Hepatocyte (in vitro differentiated cells): ENCODE data around the gene MYH4. TPM values are rescaled to one million over a fixed set of nuclear protein-coding genes. Genes with fewer than 3 reads are reported as not detected.

ENCODE experiments used
- DNase-seq: peaks from one replicate; pipeline ENCODE4 v3.0.0-alpha.2; 2016; ENCODE audit warnings: low spot score
- H2AFZ ChIP-seq: fragments of 200-600 bp; sonication (generic); 2 replicates; pipeline ENCODE4 v1.6.0; 2016; ENCODE audit warnings: antibody characterized with exemption, mild to moderate bottlenecking
- H3K27ac ChIP-seq: fragments of 200-600 bp; sonication (generic); 2 replicates; pipeline ENCODE4 v1.5.1; 2016; ENCODE audit warnings: mild to moderate bottlenecking
- H3K27me3 ChIP-seq: fragments of 200-600 bp; sonication (generic); 2 replicates; pipeline ENCODE4 v1.6.1; 2016
- H3K36me3 ChIP-seq: fragments of 200-600 bp; sonication (generic); replicated peaks from 2 replicates; pipeline ENCODE4 v1.5.1; 2016; ENCODE audit warnings: low read depth; ENCODE audit not compliant: insufficient read depth
- H3K4me1 ChIP-seq: fragments of 200-600 bp; sonication (generic); 2 replicates; pipeline ENCODE4 v1.5.1; 2016; ENCODE audit warnings: mild to moderate bottlenecking, moderate library complexity; ENCODE audit not compliant: insufficient read depth
- H3K4me2 ChIP-seq: fragments of 200-600 bp; sonication (generic); 2 replicates; pipeline ENCODE4 v1.6.0; 2016
- H3K4me3 ChIP-seq: fragments of 200-600 bp; sonication (generic); 2 replicates; pipeline ENCODE4 v1.5.1; 2016; ENCODE audit warnings: mild to moderate bottlenecking
- H3K79me2 ChIP-seq: fragments of 200-600 bp; sonication (generic); 2 replicates; pipeline ENCODE4 v1.6.0; 2017; ENCODE audit warnings: mild to moderate bottlenecking
- H3K9me2 ChIP-seq: fragments of 200-600 bp; sonication (generic); replicated peaks from 2 replicates; pipeline ENCODE4 v1.6.0; 2017; ENCODE audit warnings: mild to moderate bottlenecking; ENCODE audit not compliant: insufficient read depth
- H3K9me3 ChIP-seq: fragments of 200-600 bp; sonication (generic); 2 replicates; pipeline ENCODE4 v1.5.1; 2016; ENCODE audit warnings: low read depth, mild to moderate bottlenecking
- H4K20me1 ChIP-seq: fragments of 200-600 bp; sonication (generic); 2 replicates; pipeline ENCODE4 v1.6.0; 2016; ENCODE audit warnings: mild to moderate bottlenecking; ENCODE audit not compliant: insufficient read depth, poor library complexity, severe bottlenecking
- EZH2 ChIP-seq: fragments of 200-600 bp; sonication (generic); IDR thresholded peaks from 2 replicates; pipeline ENCODE4 v1.6.1; 2016; ENCODE audit warnings: antibody characterized with exemption, mild to moderate bottlenecking, borderline replicate concordance
- EZH2phosphoT487 ChIP-seq: fragments of 200-600 bp; sonication (generic); IDR thresholded peaks from one replicate; pipeline ENCODE4 v1.6.1; 2018; ENCODE audit warnings: antibody characterized with exemption, mild to moderate bottlenecking, low read depth, moderate library complexity; ENCODE audit not compliant: unreplicated experiment, severe bottlenecking
- WGBS: methylation state at CpG from one replicate; pipeline ENCODE4 v1.1.6; 2016; ENCODE audit warnings: low lambda C conversion rate; ENCODE audit errors: missing lambda C conversion rate; 5-methylcytosine and 5-hydroxymethylcytosine counted together
- polyA plus RNA-seq: library from polyadenylated mRNA; unstranded; fragments of >200 nt; fragmentation: Nextera tagmentation; extraction: Ambion mirVana; gene quantifications from 2 replicates; pipeline ENCODE4 v1.2.1, GENCODE V29; 2016
- total RNA-seq: library from RNA; depleted of rRNA; stranded (reverse); fragments of >200 nt; gene quantifications from 2 replicates; pipeline ENCODE4 v1.2.3, GENCODE V29; 2014
- TF ChIP-seq, protein P1 (sequence below): fragments of 200-600 bp; sonication (generic); IDR thresholded peaks from 2 replicates; pipeline ENCODE4 v1.5.1; 2016; ENCODE audit warnings: antibody characterized with exemption, mild to moderate bottlenecking; ENCODE audit not compliant: poor library complexity

The MYH4 gene
- total and polyA plus RNA-seq, 2 experiments from 2014 or later = 2.1 to 4.8 TPM

DNA sequence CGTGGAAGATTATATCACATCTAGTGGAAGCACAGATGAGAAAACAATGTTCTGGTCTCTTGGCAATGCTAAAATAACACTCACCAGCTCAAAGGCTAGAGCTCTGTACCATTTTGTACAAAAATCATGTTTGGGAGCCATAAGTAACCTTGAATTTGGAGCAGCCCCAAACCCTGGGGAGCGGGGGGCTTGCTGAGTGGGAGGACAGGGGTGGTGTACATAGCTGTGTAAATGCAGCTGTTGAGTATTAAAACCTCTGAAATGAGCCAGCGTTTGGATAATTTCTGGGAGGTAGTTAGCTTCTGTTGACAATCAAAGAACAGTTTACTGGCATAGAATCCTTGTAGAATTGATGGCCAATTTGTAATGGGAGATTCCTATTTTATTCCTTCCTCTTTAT lies 51.9 kb downstream of the MYH4 start:
- no peaks in the 10 kb centered on the region for H3K9me2 ChIP-seq
- no peak overlapping the region for H3K4me3 ChIP-seq
- DNase-seq = no peak
- no peaks in the 10 kb centered on the region for H3K79me2 ChIP-seq
- no peaks in the 10 kb centered on the region for H3K36me3 ChIP-seq
- no peak overlapping the region for H3K27ac ChIP-seq
- no peaks in the 10 kb centered on the region for H4K20me1 ChIP-seq
- H3K4me2 ChIP-seq = no peak overlapping the region
- TF ChIP-seq EZH2phosphoT487 (no peak), EZH2 (no peak)
- TF ChIP-seq, protein P1, sequence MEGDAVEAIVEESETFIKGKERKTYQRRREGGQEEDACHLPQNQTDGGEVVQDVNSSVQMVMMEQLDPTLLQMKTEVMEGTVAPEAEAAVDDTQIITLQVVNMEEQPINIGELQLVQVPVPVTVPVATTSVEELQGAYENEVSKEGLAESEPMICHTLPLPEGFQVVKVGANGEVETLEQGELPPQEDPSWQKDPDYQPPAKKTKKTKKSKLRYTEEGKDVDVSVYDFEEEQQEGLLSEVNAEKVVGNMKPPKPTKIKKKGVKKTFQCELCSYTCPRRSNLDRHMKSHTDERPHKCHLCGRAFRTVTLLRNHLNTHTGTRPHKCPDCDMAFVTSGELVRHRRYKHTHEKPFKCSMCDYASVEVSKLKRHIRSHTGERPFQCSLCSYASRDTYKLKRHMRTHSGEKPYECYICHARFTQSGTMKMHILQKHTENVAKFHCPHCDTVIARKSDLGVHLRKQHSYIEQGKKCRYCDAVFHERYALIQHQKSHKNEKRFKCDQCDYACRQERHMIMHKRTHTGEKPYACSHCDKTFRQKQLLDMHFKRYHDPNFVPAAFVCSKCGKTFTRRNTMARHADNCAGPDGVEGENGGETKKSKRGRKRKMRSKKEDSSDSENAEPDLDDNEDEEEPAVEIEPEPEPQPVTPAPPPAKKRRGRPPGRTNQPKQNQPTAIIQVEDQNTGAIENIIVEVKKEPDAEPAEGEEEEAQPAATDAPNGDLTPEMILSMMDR = no peak
- WGBS = 63% methylated on average over 3 of the region's 3 CpGs
- no peak overlapping the region for H2AFZ ChIP-seq
- H3K9me3 ChIP-seq = no peaks in the 10 kb centered on the region
- no peaks in the 10 kb centered on the region for H3K4me1 ChIP-seq
- no peaks in the 10 kb centered on the region for H3K27me3 ChIP-seq

DNA sequence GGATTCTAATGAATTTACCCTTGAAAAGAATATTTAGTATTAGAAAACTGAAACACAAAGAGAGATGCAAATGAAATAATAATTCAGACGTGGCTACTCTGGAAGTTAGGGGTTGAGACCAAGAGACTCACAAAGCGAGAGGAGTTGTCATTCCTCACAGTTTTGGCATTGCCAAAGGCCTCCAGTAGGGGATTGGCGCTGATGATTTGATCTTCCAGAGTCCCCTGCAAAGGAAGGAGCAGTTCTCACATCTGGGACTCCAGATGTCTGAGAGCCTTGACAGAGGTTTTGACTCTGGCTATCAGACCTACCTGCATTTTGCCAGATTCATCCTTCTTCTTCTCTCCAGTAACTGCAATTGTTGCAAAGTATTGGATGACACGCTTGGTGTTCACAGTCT lies 54.2 kb downstream of the MYH4 start:
- TF ChIP-seq EZH2 = no peak
- TF ChIP-seq, protein P1 = no peak
- TF ChIP-seq EZH2phosphoT487 = no peak
- no peaks in the 10 kb centered on the region for H3K79me2 ChIP-seq
- no peak overlapping the region for H2AFZ ChIP-seq
- H3K9me3 ChIP-seq = no peaks in the 10 kb centered on the region
- no peak overlapping the region for H3K4me3 ChIP-seq
- no peak overlapping the region for H3K4me2 ChIP-seq
- no peaks in the 10 kb centered on the region for H3K27me3 ChIP-seq
- H3K27ac ChIP-seq = no peak overlapping the region
- H3K4me1 ChIP-seq = no peaks in the 10 kb centered on the region
- H4K20me1 ChIP-seq = no peaks in the 10 kb centered on the region
- no peaks in the 10 kb centered on the region for H3K36me3 ChIP-seq
- H3K9me2 ChIP-seq = no peaks in the 10 kb centered on the region
- WGBS = 84% methylated on average over 4 of the region's 4 CpGs
- DNase-seq = no peak

DNA sequence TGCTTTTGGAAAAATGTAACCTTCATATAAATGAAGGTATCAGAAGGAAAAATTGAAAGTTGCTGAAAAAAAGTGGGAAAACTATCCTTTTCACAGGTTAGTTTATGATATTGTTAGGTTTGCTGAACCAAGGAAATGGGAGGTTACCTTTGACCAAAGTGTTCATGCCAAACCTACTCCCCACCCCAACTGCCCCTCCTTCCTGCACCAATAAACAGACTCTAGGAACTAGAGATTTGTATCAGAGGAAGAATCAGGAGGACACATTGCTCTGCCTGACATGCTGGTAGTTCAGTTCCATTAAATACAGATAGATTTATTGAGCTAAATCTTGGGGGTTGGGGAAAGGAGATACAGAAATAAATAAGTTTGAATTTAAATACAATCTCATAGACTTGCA lies 65.8 kb downstream of the MYH4 start:
- no peaks in the 10 kb centered on the region for H4K20me1 ChIP-seq
- no peak overlapping the region for H2AFZ ChIP-seq
- no peaks in the 10 kb centered on the region for H3K9me2 ChIP-seq
- no peak for DNase-seq
- H3K36me3 ChIP-seq = no peaks in the 10 kb centered on the region
- H3K27ac ChIP-seq = no peak overlapping the region
- H3K4me1 ChIP-seq = no peaks in the 10 kb centered on the region
- TF ChIP-seq EZH2phosphoT487 (no peak), EZH2 (no peak)
- TF ChIP-seq, protein P1 = no peak
- no peak overlapping the region for H3K4me3 ChIP-seq
- no peaks in the 10 kb centered on the region for H3K9me3 ChIP-seq
- H3K4me2 ChIP-seq = no peak overlapping the region
- no peaks in the 10 kb centered on the region for H3K27me3 ChIP-seq
- H3K79me2 ChIP-seq = no peaks in the 10 kb centered on the region

DNA sequence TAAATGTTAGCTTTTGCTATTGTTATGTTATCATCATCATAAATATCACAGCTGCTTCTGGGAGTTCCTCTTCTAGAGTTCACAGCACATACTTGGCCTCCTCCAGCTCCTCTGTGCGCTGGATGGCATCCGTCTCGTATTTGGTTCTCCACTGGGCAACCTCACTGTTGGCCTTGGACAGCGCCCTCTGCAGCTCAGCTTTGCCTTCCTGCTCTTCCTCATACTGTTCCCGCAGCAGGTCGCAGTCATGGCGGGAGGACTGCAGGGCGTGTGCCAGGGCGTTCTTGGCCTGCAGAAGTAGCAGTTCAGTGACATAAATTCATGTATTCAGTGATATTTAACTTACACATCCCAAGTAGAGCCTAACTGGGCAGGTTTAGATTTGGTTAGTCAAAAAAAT lies 71.0 kb downstream of the MYH4 start:
- H4K20me1 ChIP-seq = no peaks in the 10 kb centered on the region
- H3K36me3 ChIP-seq = no peaks in the 10 kb centered on the region
- H3K27me3 ChIP-seq = no peaks in the 10 kb centered on the region
- H3K9me2 ChIP-seq = no peaks in the 10 kb centered on the region
- H3K27ac ChIP-seq = no peak overlapping the region
- no peak for DNase-seq
- no peak overlapping the region for H3K4me2 ChIP-seq
- TF ChIP-seq EZH2 (no peak), EZH2phosphoT487 (no peak)
- TF ChIP-seq, protein P1 = no peak
- H2AFZ ChIP-seq = no peak overlapping the region
- WGBS = 88% methylated on average over 9 of the region's 9 CpGs
- H3K4me1 ChIP-seq = no peaks in the 10 kb centered on the region
- no peaks in the 10 kb centered on the region for H3K79me2 ChIP-seq
- H3K4me3 ChIP-seq = no peak overlapping the region
- no peaks in the 10 kb centered on the region for H3K9me3 ChIP-seq
